A204.1 (cell line): Measurements from ENCODE around the gene NDUFV1.

Source experiments
- FAIRE-seq: peaks from 2 replicates; lab custom pipeline; 2012; peaks lifted over from hg19 to GRCh38; lab: Jason Lieb, UNC

The NDUFV1 gene

GRCh38 chr11:67640758-67641337 lies 34.1 kb downstream of the NDUFV1 start:
- FAIRE-seq = no peak

GRCh38 chr11:67641338-67642172 lies 34.8 kb downstream of the NDUFV1 start:
- FAIRE-seq = no peak

DNA sequence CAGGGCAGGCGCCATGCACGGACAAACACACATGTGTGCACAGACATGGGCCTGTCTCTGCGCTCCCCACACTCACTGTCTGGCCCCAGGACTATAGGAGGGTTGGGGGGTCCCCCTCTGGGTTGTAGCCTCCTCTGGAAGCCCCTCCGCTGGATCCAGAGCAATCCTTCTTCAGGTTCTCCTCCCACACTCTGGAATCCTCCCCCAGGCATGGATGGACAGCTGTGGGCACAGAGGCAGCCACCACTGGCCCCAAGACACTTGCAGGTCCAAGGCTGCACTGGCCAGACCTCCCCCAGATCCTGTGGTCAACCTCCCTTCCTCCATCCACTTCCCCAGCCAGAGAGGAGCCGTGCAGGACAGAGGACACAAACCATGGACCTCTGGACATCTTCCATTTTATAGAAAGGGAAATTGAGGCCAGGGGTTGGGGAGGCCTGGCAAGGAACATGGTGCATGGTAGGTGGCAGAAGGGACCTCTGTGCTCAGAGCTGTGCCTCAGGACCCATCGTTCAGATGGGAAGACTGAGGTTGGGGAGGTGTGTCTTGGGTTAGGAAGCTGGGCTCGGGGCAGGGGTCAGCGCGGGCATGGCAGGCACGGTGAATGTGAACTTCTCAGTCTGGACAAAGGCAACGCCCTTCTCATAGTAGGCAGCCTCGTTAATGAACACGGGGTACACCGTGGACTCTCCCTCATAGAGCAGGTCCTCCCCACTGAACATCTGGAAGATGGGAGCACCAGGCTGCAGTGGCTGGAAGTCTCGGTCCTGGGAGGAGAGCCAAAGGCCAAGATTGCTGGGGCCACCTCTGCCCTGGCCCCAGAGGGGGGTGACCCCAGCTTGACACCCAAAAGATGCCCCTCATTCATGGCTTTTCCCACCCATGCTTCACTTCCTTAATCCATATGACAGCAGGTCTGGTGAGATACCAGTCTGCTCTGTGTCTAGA lies 35.7 kb downstream of the NDUFV1 start:
- no peak for FAIRE-seq

- FAIRE-seq = no peak
These were observed 37.3 kb downstream of the NDUFV1 start for GRCh38 chr11:67644042-67644441.

DNA sequence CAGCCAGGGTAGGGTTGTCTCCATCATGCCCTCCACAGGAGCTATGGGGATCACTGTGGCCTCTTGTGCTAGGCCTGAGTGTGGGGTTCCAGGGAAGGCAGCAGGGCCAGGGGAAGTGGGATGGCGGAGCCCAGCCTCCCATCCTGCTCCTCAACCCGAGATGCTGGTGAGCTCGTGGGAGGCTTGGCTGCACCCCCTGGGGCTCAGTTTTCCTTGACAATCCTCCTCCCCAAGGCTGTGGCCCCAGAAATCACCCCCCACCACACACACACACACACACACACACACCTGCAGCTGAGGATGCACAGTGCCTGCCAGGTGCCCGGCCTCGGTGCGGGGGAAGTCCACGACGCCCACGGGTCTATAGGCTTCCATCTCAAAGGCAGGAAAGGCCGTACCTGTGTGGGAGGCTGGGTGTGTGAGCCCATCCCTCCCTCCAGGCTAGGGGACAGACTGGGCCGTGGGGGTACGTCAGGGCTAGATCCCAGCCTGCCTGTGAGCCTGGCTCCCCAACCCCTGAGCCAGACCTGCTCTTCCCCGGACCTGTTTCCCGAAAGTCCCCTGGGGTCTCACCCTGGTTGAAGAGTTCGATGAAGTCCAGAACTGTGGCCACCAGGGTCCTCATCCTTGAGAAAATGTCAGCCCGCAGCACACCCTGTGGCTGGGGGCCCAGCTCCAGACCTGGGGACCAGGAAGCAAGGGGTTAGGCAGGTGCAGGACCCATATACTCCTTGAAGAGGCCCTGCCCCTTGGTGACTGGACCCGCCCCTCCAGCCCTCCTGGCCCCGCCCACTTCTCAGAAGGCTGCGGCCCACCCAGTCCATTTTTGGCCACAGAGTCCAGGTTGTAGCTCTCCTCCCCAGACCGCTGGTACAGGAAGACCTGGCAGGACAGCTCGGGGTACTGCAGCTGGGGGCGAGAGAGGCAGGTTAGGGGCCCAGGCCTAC lies 38.0 kb downstream of the NDUFV1 start:
- no peak for FAIRE-seq

DNA sequence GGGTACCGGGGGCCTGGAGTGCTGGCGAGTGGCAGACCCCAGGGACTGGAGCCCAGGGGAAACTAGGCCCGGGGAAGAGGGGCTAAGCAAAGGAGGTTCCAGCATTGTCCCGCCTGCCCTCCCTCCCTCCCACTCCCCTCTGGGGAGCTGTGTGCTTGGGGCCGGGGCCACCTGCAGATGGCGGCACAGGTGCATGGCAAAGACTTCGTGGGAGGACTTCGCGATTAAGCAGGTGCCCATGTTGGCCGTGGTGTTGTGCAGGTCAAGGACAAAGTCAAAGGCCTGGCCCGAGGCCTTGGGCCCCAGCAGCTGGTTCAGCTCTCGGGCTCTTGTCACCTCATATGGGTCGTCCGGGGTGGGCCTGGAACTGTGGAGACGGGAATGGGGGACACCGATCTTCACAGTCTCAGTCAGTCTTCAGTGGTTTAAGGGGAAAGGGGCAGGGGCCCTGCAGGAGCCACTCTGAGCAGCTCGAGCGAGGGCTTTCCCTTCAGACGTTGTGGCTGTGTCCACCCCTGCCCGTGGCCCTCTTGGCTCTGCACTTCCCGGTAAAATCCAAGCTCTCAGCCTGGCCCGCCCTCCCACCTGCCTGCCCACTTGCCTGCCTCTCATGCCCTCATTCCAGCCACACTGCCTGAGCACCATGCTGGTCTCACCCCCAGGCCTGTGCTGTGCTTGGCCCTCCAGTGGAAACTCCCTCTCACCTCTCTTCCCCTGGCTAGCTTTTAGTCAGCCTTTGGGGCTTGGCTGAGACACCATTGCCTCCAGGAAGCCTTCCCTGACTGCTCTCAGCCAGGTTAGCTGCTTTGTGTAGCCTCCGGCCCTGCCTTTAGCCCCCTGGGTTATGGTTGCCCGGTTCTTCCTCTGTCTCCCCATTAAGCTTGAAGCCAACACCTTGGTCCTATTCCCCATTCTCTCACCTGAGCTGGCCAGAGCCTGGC lies 39.1 kb downstream of the NDUFV1 start:
- FAIRE-seq = no peak

DNA sequence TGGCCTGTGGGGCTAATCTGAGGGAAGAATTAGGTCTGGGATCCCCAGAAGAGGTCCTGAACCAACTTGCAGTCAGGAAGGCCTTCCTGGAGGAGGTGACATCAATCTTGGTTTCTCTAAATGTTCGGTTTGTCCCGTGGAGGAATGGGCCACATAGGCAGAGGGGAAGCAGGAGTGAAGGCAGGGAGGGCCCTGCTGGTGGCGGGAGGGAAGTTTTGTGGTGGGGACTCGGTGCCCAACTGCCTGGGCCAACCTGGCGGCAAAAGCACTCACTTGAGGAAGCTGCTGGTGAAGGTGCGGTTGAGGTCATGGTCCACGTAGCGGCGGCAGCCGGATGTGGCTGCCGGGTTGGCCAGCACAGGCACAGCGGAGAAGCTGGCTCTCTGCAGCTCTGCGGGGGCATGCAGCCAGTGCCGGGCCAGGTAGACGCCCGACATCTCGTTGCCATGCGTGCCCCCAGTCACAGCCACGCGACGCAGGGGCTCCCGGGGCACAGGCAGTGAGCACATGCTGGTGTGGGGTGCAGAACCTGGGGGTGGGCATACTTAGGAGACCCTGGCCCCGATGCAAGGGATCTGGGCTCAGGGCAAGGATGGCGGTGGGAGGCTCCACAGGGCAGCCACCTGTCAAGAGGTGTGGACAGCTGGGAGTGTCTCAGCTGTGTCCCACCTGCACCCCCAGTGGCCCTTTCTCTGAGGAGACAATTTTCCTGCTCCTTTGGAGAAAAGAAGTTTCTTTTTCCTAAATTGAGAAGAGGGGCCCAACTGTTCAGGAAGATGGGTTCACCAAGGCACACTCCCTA lies 40.0 kb downstream of the NDUFV1 start:
- no peak for FAIRE-seq

DNA sequence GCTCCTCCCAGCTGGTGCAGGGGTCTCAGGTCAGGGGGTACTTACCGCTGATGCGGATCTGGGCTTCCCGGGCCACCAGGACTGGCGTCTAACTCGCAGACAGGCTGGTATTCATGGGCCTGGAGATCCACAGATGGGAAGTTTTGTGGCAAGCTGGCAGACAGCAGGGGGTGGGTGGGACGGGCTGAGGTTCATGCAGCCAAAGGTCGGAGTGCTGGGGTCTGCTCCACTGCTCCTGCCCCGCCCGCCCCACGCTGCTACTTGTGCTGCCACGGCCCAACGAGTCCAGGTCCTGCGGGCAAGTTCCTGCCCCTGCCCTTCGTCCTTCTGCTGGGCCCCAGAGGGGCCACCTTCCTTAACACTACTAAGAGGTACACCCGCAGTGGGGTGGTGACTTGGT lies 40.7 kb downstream of the NDUFV1 start:
- no peak for FAIRE-seq

- FAIRE-seq = no peak
These were observed 41.5 kb downstream of the NDUFV1 start for GRCh38 chr11:67648140-67648795.

DNA sequence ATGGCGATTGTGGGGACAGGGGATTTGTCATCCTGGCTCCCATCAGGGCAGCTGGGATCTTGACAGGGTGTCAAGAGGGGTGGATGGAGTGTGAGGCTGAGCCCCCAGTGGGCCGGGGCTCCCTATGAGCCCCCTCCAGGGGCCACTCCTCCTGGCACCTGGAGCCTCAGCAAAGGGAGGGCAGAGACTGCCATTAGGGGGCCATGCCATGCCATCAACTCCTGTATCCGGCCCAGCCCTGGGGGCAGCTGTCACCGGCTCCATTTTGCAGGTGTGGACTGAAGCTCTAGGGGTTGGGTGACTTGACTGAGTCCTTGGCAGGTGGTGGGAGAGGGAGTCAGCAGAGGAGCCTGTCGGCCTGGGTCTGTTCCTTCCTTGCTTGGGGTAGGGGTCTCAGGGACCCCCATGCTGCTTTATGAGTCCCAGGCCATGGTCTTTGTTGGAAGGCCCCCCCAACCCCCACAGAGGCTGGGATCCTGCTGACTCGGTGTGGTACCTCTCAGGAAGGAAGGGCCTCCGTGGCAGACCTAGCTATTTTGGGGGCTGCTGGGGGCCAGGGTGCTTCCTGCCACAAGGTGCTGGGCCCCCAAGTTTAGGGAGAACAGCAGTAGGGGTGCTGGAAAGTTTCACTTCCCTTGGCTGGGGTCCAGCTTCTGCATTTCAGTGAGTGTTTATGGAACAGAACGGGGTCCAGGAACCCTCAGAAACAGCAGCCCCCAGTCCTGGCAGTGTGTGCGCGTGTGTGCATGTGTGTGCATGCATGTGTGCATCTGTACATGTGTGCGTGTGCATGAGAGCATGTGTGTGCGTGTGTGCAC lies 42.3 kb downstream of the NDUFV1 start:
- no peak for FAIRE-seq

DNA sequence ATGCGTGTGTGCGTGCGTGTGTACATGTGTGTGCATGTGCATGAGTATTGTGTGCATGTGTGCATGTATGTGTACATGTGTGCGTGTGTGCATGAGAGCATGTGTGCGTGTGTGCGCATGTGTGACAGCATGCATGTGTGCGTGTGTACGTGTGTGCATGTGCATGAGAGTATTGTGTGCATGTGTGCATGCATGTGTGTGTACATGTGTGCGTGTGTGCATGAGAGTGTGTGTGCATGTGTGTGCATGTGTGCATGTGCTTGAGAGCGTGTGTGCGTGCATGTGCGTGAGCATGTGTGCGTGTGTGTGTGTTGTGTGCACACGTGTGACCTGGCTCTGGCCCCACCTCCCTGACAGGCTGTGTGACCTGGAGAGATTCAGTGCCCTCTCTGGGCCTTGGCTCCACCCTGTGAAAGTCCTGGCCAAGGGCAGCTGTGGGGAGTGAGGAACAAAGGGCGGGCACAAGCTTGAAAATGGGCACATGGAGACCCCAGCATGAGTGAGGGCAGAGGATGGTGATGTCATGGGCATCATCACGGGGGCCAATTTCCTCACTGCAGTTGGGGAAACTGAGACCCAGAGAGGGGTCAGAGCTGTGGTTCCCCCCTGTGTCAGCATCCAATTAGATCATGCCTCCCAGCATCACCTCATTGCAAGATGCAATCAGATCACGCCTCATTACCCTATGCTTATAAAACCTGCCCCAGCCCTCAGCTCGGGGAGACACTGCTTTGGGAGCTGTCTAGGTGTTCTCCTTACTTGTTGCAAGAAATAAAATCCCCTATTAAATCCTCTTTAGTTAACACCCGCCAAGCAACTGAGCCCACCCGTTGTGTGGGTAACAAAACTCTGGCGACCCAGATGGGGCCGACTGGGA lies 43.1 kb downstream of the NDUFV1 start:
- FAIRE-seq = no peak

DNA sequence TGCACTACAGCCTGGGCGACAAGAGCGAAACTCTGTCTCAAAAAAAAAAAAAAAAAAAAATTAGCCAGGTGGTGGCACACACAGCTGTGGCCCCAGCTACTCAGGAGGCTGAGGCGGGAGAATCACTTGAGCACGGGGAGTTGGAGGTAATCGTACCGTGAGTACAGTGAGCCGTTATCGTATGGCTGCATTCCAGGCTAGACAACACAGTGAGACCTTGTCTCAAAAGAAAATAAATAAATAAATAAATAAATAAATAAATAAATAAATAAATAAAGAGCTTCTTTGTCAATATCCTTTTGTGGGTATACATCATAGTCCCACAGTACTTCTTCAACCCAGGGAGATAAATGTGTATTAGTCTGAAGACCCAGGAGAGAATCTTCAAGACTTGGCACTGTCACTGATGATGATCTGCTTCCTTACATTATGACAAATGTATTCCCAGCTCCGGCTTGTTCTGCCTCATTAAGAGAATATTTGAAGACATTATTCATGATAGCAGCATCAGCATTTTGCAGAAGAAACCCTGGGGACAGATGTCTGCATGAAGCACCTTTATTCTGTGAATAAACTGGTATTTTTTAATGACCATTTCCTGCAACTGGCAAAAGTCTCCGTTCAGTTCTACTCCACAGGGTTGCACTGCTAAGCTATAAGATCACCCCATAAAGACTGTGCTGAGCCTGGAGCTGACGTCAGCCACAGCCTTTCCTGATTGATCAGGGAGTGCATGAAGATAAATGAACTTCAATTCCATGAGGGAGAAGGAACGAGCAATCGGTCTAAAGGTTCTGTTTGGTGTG lies 45.4 kb downstream of the NDUFV1 start:
- FAIRE-seq = no peak

- no peak for FAIRE-seq
These were observed 46.5 kb downstream of the NDUFV1 start for GRCh38 chr11:67652965-67653845.

DNA sequence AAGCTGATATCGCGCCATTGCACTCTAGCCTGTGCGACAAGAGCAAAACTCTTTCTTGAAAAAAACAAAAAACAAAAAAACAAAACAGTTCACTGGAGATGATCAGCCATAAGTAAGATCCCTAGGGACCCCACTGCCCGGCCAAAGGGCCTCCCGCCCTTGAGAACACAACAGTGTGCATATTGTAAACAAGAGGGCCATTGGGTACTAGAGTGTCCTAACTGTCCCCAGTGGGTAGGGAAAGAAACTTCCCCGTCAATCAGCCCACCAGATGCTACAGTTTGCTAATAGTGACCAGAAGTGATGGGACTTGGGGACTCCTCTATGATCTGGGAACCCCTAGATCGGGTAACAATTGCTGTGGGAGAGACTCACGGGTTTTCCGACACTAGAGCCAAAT lies 47.5 kb downstream of the NDUFV1 start:
- no peak for FAIRE-seq

GRCh38 chr11:67656278-67656922 lies 49.7 kb downstream of the NDUFV1 start:
- no peak for FAIRE-seq
